DOHH2 (cell line): ENCODE measurements around the gene MTM1.

Source experiments
- H3F3A ChIP-seq: fragments of 200-600 bp; sonication (generic), shearing (Covaris generic); 2 replicates; pipeline ENCODE4 v1.6.0; 2016; ENCODE audit warnings: antibody characterized with exemption, mild to moderate bottlenecking; ENCODE audit not compliant: control insufficient read depth, insufficient read depth
- H3K27ac ChIP-seq: fragments of 200-600 bp; sonication (generic); 2 replicates; pipeline ENCODE4 v1.5.1; 2014; ENCODE audit warnings: low read depth, mild to moderate bottlenecking, low read length, moderate library complexity
- H3K27me3 ChIP-seq: fragments of 200-600 bp; sonication (generic); 2 replicates; pipeline ENCODE4 v1.6.1; 2014; ENCODE audit warnings: mild to moderate bottlenecking, low read length, mixed read lengths; ENCODE audit not compliant: control insufficient read depth
- H3K36me3 ChIP-seq: fragments of 200-600 bp; sonication (generic); 2 replicates; pipeline ENCODE4 v1.6.1; 2014; ENCODE audit warnings: mild to moderate bottlenecking, low read length, moderate library complexity, mixed read lengths; ENCODE audit not compliant: control insufficient read depth
- H3K4me1 ChIP-seq: fragments of 200-600 bp; sonication (generic); 2 replicates; pipeline ENCODE4 v1.6.1; 2014; ENCODE audit warnings: mild to moderate bottlenecking, low read length, mixed read lengths; ENCODE audit not compliant: control insufficient read depth
- H3K4me2 ChIP-seq: fragments of 200-600 bp; sonication (generic); 2 replicates; pipeline ENCODE4 v1.6.0; 2014; ENCODE audit warnings: mild to moderate bottlenecking, low read length, moderate library complexity
- H3K4me3 ChIP-seq: fragments of 200-600 bp; sonication (generic); 2 replicates; pipeline ENCODE4 v1.5.1; 2014; ENCODE audit warnings: mild to moderate bottlenecking, low read length, mixed read lengths
- H3K79me2 ChIP-seq: fragments of 200-600 bp; sonication (generic); 2 replicates; pipeline ENCODE4 v1.6.1; 2014; ENCODE audit warnings: mild to moderate bottlenecking, low read length, mixed read lengths; ENCODE audit not compliant: control insufficient read depth
- H3K9me2 ChIP-seq: fragments of 200-600 bp; sonication (generic); replicated peaks from 2 replicates; pipeline ENCODE4 v1.6.1; 2014; ENCODE audit warnings: mild to moderate bottlenecking, low read length, mixed read lengths; ENCODE audit not compliant: control insufficient read depth
- H3K9me3 ChIP-seq: fragments of 200-600 bp; sonication (generic); 2 replicates; pipeline ENCODE4 v1.6.1; 2014; ENCODE audit warnings: antibody characterized with exemption, low read length, mixed read lengths; ENCODE audit not compliant: control insufficient read depth, insufficient read depth
- H4K20me1 ChIP-seq: fragments of 200-600 bp; sonication (generic); 2 replicates; pipeline ENCODE4 v1.6.0; 2014; ENCODE audit warnings: low read depth, mild to moderate bottlenecking, antibody characterized with exemption, low read length, moderate library complexity; ENCODE audit not compliant: control insufficient read depth, insufficient read depth
- EZH2phosphoT487 ChIP-seq: fragments of 200-600 bp; sonication (generic); IDR thresholded peaks from 2 replicates; pipeline ENCODE4 v1.6.1; 2017; ENCODE audit warnings: borderline replicate concordance, mild to moderate bottlenecking, antibody characterized with exemption, low read length, moderate library complexity, mixed read lengths
- TF ChIP-seq, protein P1 (sequence below): fragments of 200-600 bp; sonication (generic); IDR thresholded peaks from one replicate; pipeline ENCODE4 v1.5.1; 2014; ENCODE audit warnings: antibody characterized with exemption, mild to moderate bottlenecking, low read depth, low read length; ENCODE audit not compliant: poor library complexity, severe bottlenecking

The MTM1 gene

DNA sequence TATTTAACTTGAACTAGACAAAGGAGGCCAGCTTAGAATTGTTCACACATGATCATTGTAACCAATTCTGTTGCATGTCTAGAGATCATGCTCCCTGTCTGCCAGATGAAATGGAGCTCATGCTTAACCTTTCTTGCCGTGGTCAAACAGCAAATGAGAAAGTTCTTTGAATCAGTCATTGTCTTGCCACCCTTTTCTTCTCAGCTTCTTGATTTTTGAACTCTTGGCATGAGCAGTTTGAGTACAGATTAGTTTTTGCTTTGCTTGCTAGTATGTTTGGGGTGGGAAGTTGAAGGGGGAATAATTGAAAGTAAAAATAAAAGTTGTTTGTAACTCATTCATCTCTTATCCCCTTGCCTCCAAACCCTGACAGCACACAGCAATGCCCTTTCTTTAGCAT, 4.7 kb downstream of the MTM1 start:
- Histone ChIP-seq H3K4me3 (no peak overlapping the region), H3K36me3 (no peaks in the 10 kb centered on the region), H3K27me3 (no peaks in the 10 kb centered on the region), H4K20me1 (0 out of 2 replicates have a peak, but pooled peaks cover 5% of the 10 kb centered on the region), H3K9me3 (no peaks in the 10 kb centered on the region), H3K79me2 (peaks cover 92% of the 10 kb centered on the region), H3F3A (no peaks in the 10 kb centered on the region), H3K4me1 (peaks cover 44% of the 10 kb centered on the region), H3K9me2 (no peaks in the 10 kb centered on the region), H3K27ac (no peak overlapping the region), H3K4me2 (no peak overlapping the region)
- TF ChIP-seq, protein P1, sequence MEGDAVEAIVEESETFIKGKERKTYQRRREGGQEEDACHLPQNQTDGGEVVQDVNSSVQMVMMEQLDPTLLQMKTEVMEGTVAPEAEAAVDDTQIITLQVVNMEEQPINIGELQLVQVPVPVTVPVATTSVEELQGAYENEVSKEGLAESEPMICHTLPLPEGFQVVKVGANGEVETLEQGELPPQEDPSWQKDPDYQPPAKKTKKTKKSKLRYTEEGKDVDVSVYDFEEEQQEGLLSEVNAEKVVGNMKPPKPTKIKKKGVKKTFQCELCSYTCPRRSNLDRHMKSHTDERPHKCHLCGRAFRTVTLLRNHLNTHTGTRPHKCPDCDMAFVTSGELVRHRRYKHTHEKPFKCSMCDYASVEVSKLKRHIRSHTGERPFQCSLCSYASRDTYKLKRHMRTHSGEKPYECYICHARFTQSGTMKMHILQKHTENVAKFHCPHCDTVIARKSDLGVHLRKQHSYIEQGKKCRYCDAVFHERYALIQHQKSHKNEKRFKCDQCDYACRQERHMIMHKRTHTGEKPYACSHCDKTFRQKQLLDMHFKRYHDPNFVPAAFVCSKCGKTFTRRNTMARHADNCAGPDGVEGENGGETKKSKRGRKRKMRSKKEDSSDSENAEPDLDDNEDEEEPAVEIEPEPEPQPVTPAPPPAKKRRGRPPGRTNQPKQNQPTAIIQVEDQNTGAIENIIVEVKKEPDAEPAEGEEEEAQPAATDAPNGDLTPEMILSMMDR, result no peak

DNA sequence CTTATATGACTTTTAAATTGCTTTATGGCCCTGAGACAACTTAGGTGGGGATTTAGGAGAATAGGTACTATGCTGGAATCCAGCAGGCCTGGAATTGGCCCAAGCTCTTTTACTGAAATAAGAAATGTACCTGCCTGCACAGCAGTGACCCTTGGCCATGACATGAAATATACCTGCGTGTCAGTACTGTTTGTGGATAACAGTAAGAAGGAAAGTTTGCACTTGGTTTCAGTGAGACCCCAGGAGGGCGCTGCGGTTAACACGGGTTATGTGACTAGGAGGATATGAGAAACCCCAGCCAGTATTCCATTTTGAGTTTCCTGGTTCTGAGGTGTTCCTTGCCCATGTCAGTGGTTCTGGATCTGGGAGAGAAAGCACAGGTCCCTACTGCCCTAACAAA, 5.3 kb downstream of the MTM1 start:
- H3K27ac ChIP-seq, result no peak overlapping the region
- H3K36me3 ChIP-seq, result no peaks in the 10 kb centered on the region
- TF ChIP-seq EZH2phosphoT487, result no peak
- TF ChIP-seq, protein P1, result no peak
- H3K27me3 ChIP-seq, result no peaks in the 10 kb centered on the region
- peaks cover 98% of the 10 kb centered on the region for H3K79me2 ChIP-seq
- no peak overlapping the region for H3K4me2 ChIP-seq
- H3K4me3 ChIP-seq, result no peak overlapping the region
- 0 out of 2 replicates have a peak, but pooled peaks cover 5% of the 10 kb centered on the region for H4K20me1 ChIP-seq
- peaks cover 46% of the 10 kb centered on the region for H3K4me1 ChIP-seq
- H3K9me3 ChIP-seq, result no peaks in the 10 kb centered on the region
- H3K9me2 ChIP-seq, result no peaks in the 10 kb centered on the region
- no peaks in the 10 kb centered on the region for H3F3A ChIP-seq

DNA sequence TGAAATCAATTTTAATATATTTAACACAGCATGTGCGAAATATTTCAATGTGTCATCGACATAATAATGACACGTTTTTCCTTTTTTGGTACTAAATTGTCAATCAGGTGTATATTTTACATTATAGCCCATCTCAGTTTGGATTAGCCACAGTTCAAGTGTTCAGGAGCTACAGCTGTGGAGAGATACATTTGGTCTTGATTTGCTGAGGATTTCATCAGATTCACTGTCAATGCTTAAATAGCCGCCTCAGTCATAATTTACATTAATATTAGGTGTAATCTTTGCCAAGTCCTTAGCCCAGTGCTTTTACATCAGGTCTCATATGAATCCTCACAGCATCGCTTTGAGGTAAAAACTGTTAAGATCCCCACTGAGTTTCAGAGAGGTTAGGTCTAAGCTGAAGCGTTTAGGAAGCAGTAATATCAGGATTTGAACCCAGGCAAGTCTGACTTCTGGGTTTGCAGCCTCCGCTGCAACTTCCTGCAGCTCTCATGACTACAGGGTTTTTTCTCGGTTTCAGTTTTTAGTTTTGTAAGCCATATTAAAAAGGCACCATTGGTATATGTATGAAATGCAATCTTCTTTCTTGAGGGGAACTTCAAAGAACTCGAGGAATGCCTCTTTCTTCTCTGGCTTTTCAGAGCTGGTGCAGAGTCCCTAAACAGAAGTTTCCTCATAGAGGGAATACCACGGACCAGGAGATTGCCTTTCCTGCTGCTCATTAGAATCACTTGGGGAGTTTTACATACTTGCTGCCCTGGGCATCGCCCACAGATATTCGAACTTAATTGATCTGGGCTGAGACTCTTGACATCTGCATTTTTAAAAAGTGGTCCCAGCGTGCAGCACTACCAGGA, 6.4 kb downstream of the MTM1 start:
- no peaks in the 10 kb centered on the region for H3K9me3 ChIP-seq
- 0 out of 2 replicates have a peak, but pooled peaks cover 5% of the 10 kb centered on the region for H4K20me1 ChIP-seq
- no peaks in the 10 kb centered on the region for H3K36me3 ChIP-seq
- H3K4me1 ChIP-seq, result peaks cover 43% of the 10 kb centered on the region
- no peak overlapping the region for H3K4me3 ChIP-seq
- H3K79me2 ChIP-seq, result peaks cover 95% of the 10 kb centered on the region
- H3K27me3 ChIP-seq, result no peaks in the 10 kb centered on the region
- no peak overlapping the region for H3K27ac ChIP-seq
- H3F3A ChIP-seq, result no peaks in the 10 kb centered on the region
- H3K4me2 ChIP-seq, result no peak overlapping the region
- H3K9me2 ChIP-seq, result no peaks in the 10 kb centered on the region
- TF ChIP-seq EZH2phosphoT487, result no peak
- TF ChIP-seq, protein P1, result no peak
